Glutamatergic neuron (in vitro differentiated cells): ENCODE data around the gene PRKCQ. TPM values are rescaled to one million over a fixed set of nuclear protein-coding genes. Genes with fewer than 3 reads are reported as not detected.

ENCODE experiments used
- DNase-seq: peaks from one replicate; pipeline ENCODE4 v3.0.0; 2022
- H3K27ac Mint-ChIP-seq: one replicate; pipeline ENCODE4 v1.8.0; 2020; ENCODE audit warnings: mild to moderate bottlenecking, mixed read lengths, inconsistent platforms; ENCODE audit not compliant: unreplicated experiment
- H3K27me3 Mint-ChIP-seq: one replicate; pipeline ENCODE4 v1.8.0; 2020; ENCODE audit warnings: mild to moderate bottlenecking, moderate library complexity, mixed read lengths, inconsistent platforms; ENCODE audit not compliant: unreplicated experiment
- H3K36me3 Mint-ChIP-seq: one replicate; pipeline ENCODE4 v1.8.0; 2020; ENCODE audit warnings: mild to moderate bottlenecking, mixed read lengths, inconsistent platforms; ENCODE audit not compliant: unreplicated experiment
- H3K4me1 Mint-ChIP-seq: one replicate; pipeline ENCODE4 v1.8.0; 2020; ENCODE audit warnings: mild to moderate bottlenecking, low read depth, mixed read lengths, inconsistent platforms; ENCODE audit not compliant: unreplicated experiment
- H3K4me3 Mint-ChIP-seq: one replicate; pipeline ENCODE4 v1.8.0; 2020; ENCODE audit warnings: mild to moderate bottlenecking, mixed read lengths, inconsistent platforms; ENCODE audit not compliant: unreplicated experiment
- H3K9me3 Mint-ChIP-seq: one replicate; pipeline ENCODE4 v1.8.0; 2020; ENCODE audit warnings: mild to moderate bottlenecking, moderate library complexity, mixed read lengths, inconsistent platforms; ENCODE audit not compliant: unreplicated experiment
- total RNA-seq: library from RNA; stranded (reverse); fragmentation: NEBNext Ultra II Directional; extraction: Animal tissue kit (Norgen Biotek cat#: 25700); gene quantifications from one replicate; pipeline ENCODE4 v1.2.1, GENCODE V29; 2021; ENCODE audit not compliant: unreplicated experiment
- TF ChIP-seq, protein P1 (sequence below): fragments of 200-600 bp; sonication (generic); IDR thresholded peaks from one replicate; pipeline ENCODE4 v1.5.0; 2021; ENCODE audit not compliant: partially characterized antibody, unreplicated experiment

The PRKCQ gene
- total RNA-seq, 1 donor from 2014 or later = 1.3 TPM

DNA sequence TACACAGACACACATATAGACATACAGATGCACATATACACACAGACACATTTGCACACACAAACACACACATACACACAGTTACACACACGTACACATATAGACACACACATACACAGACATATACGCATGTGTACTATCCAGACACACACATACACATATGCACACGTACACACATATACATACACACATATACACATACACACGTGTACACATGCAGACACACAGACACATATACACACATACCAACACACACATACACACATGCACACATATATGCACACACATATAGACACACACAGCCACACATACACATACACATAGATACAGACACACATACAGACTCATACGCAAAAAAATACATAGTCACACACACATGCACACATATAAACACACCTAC lies 193.1 kb downstream of the PRKCQ start:
- peaks cover 2% of the 10 kb centered on the region for H3K9me3 Mint-ChIP-seq
- TF ChIP-seq, protein P1, sequence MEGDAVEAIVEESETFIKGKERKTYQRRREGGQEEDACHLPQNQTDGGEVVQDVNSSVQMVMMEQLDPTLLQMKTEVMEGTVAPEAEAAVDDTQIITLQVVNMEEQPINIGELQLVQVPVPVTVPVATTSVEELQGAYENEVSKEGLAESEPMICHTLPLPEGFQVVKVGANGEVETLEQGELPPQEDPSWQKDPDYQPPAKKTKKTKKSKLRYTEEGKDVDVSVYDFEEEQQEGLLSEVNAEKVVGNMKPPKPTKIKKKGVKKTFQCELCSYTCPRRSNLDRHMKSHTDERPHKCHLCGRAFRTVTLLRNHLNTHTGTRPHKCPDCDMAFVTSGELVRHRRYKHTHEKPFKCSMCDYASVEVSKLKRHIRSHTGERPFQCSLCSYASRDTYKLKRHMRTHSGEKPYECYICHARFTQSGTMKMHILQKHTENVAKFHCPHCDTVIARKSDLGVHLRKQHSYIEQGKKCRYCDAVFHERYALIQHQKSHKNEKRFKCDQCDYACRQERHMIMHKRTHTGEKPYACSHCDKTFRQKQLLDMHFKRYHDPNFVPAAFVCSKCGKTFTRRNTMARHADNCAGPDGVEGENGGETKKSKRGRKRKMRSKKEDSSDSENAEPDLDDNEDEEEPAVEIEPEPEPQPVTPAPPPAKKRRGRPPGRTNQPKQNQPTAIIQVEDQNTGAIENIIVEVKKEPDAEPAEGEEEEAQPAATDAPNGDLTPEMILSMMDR = no peak
- no peaks in the 10 kb centered on the region for H3K4me1 Mint-ChIP-seq
- peaks cover 26% of the 10 kb centered on the region for H3K36me3 Mint-ChIP-seq
- no peak overlapping the region for H3K27ac Mint-ChIP-seq
- DNase-seq = no peak
- H3K4me3 Mint-ChIP-seq = no peak overlapping the region
- H3K27me3 Mint-ChIP-seq = peaks cover 2% of the 10 kb centered on the region

DNA sequence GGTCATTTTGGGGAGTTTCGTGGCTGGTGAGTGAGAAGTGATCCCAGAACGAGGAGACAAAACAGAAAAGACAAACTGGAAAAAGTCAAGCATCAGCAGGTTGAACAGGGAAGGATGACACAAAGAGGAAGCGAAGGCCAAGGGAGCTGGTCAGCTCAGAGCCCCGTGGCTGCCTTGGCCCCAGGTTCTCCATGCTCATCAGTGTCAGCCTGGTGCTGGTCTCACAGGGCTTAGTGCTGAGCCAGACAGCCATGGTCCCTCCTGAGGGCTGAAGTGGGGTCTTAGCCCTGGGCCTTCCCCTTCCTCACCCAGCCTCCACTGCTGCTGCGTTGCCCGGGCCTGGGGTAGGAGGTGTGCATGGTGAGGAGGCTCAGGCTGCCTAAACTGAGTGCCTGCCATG lies 193.7 kb downstream of the PRKCQ start:
- H3K27me3 Mint-ChIP-seq = peaks cover 2% of the 10 kb centered on the region
- TF ChIP-seq, protein P1 = no peak
- DNase-seq = no peak
- H3K36me3 Mint-ChIP-seq = peaks cover 24% of the 10 kb centered on the region
- H3K9me3 Mint-ChIP-seq = peaks cover 2% of the 10 kb centered on the region
- no peak overlapping the region for H3K4me3 Mint-ChIP-seq
- no peak overlapping the region for H3K27ac Mint-ChIP-seq
- no peaks in the 10 kb centered on the region for H3K4me1 Mint-ChIP-seq

DNA sequence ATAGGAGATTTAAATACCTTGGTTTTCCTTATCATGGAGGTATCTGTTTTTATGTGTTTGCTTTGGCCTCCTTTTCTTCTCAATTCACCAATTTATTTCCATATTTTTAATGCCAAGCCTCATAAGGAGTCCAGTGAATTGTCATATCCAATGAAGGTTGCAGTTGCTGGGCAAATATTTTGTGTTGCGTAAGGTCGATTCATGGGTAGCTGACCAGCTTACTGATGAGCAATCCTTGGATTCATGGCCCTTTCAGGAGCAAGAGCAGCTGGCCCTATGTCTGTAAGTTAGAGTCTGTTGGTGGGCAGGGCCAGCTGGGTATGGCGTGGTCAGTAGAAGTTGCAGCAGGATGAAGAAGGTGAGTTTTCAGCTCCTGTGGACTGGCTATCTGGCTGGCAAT lies 194.4 kb downstream of the PRKCQ start:
- TF ChIP-seq, protein P1 = no peak
- no peak overlapping the region for H3K4me3 Mint-ChIP-seq
- H3K4me1 Mint-ChIP-seq = no peaks in the 10 kb centered on the region
- DNase-seq = no peak
- peaks cover 9% of the 10 kb centered on the region for H3K9me3 Mint-ChIP-seq
- H3K27ac Mint-ChIP-seq = no peak overlapping the region
- H3K27me3 Mint-ChIP-seq = peaks cover 2% of the 10 kb centered on the region
- H3K36me3 Mint-ChIP-seq = peaks cover 24% of the 10 kb centered on the region

DNA sequence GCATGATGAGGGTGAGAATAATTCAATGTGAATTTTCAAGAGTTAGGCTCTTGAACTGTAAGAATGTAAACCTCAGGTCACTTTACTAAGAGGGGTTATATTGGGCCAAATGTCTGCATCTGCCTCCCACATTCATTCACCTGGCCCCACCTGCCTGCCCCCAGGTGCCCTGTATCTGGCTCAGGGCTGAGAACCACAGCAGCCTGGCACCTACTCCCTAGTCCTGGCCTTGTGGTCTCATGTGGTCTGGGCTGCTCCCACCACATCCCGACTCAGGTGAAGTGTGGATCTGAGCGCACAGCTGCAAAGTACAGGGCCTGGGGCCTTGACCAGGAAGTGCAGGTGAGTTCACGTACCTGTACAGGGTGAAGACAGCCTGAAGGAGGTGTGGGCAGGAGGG lies 195.2 kb downstream of the PRKCQ start:
- TF ChIP-seq, protein P1 = no peak
- Mint-ChIP-seq H3K9me3 (peaks cover 10% of the 10 kb centered on the region), H3K36me3 (peaks cover 24% of the 10 kb centered on the region), H3K27ac (no peak overlapping the region), H3K27me3 (peaks cover 2% of the 10 kb centered on the region), H3K4me3 (no peak overlapping the region), H3K4me1 (no peaks in the 10 kb centered on the region)
- no peak for DNase-seq

DNA sequence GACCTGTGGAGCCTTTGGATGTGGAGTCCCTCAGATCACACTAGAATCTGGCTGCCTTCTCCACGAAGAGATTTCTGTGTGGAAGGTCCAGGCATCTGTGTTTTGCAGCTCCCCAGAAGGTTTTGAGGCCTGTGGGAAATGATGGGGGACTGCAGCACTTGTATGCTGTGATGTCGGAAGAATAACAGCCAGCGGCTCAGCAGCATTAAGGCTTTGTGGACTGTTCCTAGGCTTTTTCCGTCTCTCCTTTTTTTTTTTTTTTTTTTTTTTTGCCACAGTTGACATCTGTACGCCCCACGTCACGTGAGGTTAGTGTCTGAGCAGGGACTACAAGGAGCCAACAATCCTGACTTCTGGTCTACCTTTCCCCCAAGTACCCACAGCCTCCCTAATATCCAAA lies 196.0 kb downstream of the PRKCQ start:
- Mint-ChIP-seq H3K27me3 (peaks cover 2% of the 10 kb centered on the region), H3K4me3 (no peak overlapping the region), H3K36me3 (peaks cover 18% of the 10 kb centered on the region), H3K4me1 (no peaks in the 10 kb centered on the region), H3K9me3 (peaks cover 8% of the 10 kb centered on the region), H3K27ac (no peak overlapping the region)
- TF ChIP-seq, protein P1 = no peak
- DNase-seq = no peak
